ENCODE results near the gene ARHGAP35. TPM values are rescaled to one million over a fixed set of nuclear protein-coding genes. Genes with fewer than 3 reads are reported as not detected.
A peak's percentile ranks its signal among the peaks of the same experiment; 100 is the strongest.

Gene ARHGAP35
- total and polyA plus RNA-seq, 10 of the 15 experiments (the other 5 are each of a cell fraction or from before 2014, with no cell fraction given), result 0.85 to 29.9 (median 11.5) TPM

GRCh38 chr19:46821512-46822409 is 39.0 kb upstream of the ARHGAP35 start (continued):
- 0 out of 2 replicates have a peak, but pooled peaks have one; percentile 23 for TF ChIP-seq IKZF1 (conservative IDR thresholded peaks at IDR 0.05)
- 0 out of 2 replicates have a peak, but pooled peaks have one; percentile 11 for TF ChIP-seq CBFB (IDR thresholded peaks at IDR 0.05; ENCODE audit: low read depth)
- no peak for TF ChIP-seq PBX3 (IDR thresholded peaks at IDR 0.05; ENCODE audit: insufficient replicate concordance, low read depth, low read length)
- no peak for TF ChIP-seq CBX3 (IDR thresholded peaks at IDR 0.05; ENCODE audit: borderline replicate concordance, low read depth)
- TF ChIP-seq ZZZ3 (IDR thresholded peaks at IDR 0.05; ENCODE audit: control insufficient read depth, insufficient read length, low read depth), result no peak
- TF ChIP-seq NFIC (IDR thresholded peaks at IDR 0.05; ENCODE audit: low read depth, low read length), result no peak
- peak; percentile 62; the same call in 1 of the 2 replicates for TF ChIP-seq POLR2AphosphoS5 (IDR thresholded peaks at IDR 0.05; ENCODE audit: low read length)
- no peak for TF ChIP-seq MXI1 (IDR thresholded peaks at IDR 0.05; ENCODE audit: low read depth, low read length)
- no peak for TF ChIP-seq MYC (IDR thresholded peaks at IDR 0.05; ENCODE audit: insufficient read depth, insufficient read length, insufficient replicate concordance, low read length, severe bottlenecking)
- no peak for TF ChIP-seq NR2F1 (conservative IDR thresholded peaks at IDR 0.05)
- TF ChIP-seq BACH1 (IDR thresholded peaks at IDR 0.05; ENCODE audit: borderline replicate concordance), result no peak
- no peak for TF ChIP-seq CREB1 (IDR thresholded peaks at IDR 0.05; ENCODE audit: low read depth)
- TF ChIP-seq NFYA (IDR thresholded peaks at IDR 0.05; ENCODE audit: borderline replicate concordance, low read depth, low read length), result no peak
- TF ChIP-seq FOXM1 (IDR thresholded peaks at IDR 0.05; ENCODE audit: low read depth, low read length), result no peak
- TF ChIP-seq, protein P1, sequence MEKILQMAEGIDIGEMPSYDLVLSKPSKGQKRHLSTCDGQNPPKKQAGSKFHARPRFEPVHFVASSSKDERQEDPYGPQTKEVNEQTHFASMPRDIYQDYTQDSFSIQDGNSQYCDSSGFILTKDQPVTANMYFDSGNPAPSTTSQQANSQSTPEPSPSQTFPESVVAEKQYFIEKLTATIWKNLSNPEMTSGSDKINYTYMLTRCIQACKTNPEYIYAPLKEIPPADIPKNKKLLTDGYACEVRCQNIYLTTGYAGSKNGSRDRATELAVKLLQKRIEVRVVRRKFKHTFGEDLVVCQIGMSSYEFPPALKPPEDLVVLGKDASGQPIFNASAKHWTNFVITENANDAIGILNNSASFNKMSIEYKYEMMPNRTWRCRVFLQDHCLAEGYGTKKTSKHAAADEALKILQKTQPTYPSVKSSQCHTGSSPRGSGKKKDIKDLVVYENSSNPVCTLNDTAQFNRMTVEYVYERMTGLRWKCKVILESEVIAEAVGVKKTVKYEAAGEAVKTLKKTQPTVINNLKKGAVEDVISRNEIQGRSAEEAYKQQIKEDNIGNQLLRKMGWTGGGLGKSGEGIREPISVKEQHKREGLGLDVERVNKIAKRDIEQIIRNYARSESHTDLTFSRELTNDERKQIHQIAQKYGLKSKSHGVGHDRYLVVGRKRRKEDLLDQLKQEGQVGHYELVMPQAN (conservative IDR thresholded peaks at IDR 0.05), result no peak
- TF ChIP-seq, protein P2, sequence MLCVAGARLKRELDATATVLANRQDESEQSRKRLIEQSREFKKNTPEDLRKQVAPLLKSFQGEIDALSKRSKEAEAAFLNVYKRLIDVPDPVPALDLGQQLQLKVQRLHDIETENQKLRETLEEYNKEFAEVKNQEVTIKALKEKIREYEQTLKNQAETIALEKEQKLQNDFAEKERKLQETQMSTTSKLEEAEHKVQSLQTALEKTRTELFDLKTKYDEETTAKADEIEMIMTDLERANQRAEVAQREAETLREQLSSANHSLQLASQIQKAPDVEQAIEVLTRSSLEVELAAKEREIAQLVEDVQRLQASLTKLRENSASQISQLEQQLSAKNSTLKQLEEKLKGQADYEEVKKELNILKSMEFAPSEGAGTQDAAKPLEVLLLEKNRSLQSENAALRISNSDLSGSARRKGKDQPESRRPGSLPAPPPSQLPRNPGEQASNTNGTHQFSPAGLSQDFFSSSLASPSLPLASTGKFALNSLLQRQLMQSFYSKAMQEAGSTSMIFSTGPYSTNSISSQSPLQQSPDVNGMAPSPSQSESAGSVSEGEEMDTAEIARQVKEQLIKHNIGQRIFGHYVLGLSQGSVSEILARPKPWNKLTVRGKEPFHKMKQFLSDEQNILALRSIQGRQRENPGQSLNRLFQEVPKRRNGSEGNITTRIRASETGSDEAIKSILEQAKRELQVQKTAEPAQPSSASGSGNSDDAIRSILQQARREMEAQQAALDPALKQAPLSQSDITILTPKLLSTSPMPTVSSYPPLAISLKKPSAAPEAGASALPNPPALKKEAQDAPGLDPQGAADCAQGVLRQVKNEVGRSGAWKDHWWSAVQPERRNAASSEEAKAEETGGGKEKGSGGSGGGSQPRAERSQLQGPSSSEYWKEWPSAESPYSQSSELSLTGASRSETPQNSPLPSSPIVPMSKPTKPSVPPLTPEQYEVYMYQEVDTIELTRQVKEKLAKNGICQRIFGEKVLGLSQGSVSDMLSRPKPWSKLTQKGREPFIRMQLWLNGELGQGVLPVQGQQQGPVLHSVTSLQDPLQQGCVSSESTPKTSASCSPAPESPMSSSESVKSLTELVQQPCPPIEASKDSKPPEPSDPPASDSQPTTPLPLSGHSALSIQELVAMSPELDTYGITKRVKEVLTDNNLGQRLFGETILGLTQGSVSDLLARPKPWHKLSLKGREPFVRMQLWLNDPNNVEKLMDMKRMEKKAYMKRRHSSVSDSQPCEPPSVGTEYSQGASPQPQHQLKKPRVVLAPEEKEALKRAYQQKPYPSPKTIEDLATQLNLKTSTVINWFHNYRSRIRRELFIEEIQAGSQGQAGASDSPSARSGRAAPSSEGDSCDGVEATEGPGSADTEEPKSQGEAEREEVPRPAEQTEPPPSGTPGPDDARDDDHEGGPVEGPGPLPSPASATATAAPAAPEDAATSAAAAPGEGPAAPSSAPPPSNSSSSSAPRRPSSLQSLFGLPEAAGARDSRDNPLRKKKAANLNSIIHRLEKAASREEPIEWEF (IDR thresholded peaks at IDR 0.05; ENCODE audit: insufficient replicate concordance, low read depth, low read length), result no peak
- TF ChIP-seq ATF7 (IDR thresholded peaks at IDR 0.05; ENCODE audit: low read depth), result no peak
- peak; percentile 25; the same call in 1 of the 2 replicates for TF ChIP-seq TAF1 (IDR thresholded peaks at IDR 0.05; ENCODE audit: borderline replicate concordance, low read depth, low read length)

Data from GM12878 (cell line).